ENCODE data around the gene SOCS2. TPM values are rescaled to one million over a fixed set of nuclear protein-coding genes. Genes with fewer than 3 reads are reported as not detected.
"Not testable (repeated sequence)": the region's sequence is repeated elsewhere in the genome, so short reads cannot be mapped to it uniquely, and the experiment has no call there.

The SOCS2 gene
- total RNA-seq, 1 experiment from 2014 or later = 31.9 TPM

DNA sequence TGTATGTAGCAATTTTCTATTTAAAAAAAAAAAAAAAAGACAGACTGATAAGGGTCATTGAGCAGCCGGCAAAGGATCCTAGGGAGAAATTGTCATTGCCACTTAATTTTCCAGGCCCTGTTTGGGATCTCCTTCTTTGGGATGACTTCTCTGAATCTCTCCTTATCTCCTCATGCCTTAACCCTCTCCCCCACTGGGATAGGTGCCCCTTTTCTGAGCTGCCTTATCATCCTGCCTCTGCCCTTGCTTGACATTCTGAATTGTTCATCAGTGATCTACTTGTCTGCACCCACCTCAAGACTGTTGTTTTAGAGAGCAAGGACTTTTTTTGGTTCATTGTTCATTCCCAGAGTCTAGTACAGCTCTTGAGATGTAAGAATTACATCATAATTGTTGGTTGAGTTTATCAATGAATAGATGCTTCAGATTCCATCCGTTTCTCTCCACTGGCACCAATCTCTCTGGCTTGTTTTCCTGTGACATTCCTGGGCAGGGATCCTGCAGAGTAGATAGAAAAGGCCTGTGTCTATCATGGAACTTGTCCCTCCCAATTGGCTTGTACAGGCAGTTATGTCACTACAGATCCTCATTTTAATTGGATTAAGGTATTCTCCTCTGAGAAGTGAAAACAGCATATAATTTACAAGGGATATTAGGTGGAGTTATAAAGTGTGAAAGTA is 42.6 kb downstream of the SOCS2 start:
- in situ Hi-C loops (cut with HindIII; ENCODE audit: low pct_unique_long_range_greater_than_20kb, low sequenced_read_pairs) = no loop called here
- no peak for DNase-seq (ENCODE audit: low read depth, low spot score)

DNA sequence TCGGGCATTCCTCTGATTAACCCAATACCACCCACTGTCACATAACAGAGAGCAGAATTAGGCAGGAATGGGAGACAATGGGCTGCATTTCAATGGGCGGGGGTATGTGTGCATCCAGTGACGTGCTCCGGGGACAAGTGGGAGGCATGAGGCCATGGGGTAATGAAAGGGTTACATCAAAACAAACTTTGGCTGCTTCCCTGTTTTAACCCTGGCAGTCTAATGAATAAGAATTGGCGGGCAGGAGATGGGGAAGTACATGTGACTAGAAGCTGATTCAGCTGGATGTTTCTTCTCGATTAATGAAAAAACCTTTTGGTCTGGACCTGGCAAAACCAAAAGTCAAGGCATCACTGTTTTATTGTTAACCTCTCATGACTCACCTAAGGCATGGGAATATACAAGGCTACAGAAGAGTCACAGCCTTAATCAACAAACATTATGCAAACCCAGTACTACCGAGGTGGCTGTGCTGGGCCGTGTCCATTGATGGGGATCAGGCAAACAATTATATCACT is 44.2 kb downstream of the SOCS2 start:
- DNase-seq (ENCODE audit: low read depth, low spot score) = no peak
- in situ Hi-C loops (cut with HindIII; ENCODE audit: low pct_unique_long_range_greater_than_20kb, low sequenced_read_pairs) = no loop called here

DNA sequence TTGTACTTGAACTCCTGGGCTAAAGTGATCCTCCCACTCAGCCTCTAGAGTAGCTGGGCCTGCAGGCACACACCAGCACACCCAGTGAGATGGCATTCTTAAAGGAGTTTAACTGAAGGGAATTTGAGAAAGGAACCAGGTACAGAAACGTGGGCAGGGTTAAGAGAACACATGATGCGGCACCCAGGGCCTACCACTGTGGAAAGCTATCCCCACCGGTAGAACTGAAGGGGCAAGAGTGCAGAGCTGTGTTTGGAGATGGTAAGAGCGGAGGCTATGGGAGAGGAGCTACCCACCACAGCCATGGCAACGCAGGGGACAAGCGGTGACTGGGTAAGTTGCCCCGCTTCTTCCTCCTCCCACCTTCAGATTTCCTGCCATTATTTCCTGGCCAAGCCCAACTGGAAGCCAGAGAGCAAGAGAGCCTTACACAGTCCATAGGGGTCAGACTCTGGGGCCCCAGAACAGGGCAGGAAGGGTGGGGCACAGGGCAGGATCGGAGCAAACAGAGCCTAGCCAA is 46.5 kb downstream of the SOCS2 start:
- in situ Hi-C loops (cut with HindIII; ENCODE audit: low pct_unique_long_range_greater_than_20kb, low sequenced_read_pairs) = no loop called here
- DNase-seq (ENCODE audit: low read depth, low spot score) = no peak

DNA sequence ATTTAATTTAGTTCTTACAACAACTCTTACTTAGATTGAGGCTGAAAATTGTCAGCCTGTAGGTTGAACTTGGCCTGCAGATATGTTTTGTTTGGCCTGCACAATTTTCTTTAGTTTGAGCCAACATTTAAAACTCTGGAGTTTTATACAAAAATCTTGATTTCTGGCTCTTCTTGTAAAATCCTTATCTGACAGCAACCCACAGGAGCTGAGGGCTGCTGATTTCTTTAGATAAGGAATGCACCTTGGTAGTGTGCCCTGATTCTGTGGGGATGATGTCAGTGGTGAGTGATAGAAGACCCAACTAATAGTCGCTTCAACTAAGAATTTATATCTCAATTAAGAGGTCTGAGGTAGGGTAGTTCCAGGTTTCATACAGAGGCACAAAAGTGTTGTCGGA is 49.5 kb downstream of the SOCS2 start:
- DNase-seq (ENCODE audit: low read depth, low spot score) = no peak
- in situ Hi-C loops (cut with HindIII; ENCODE audit: low pct_unique_long_range_greater_than_20kb, low sequenced_read_pairs) = no loop called here

DNA sequence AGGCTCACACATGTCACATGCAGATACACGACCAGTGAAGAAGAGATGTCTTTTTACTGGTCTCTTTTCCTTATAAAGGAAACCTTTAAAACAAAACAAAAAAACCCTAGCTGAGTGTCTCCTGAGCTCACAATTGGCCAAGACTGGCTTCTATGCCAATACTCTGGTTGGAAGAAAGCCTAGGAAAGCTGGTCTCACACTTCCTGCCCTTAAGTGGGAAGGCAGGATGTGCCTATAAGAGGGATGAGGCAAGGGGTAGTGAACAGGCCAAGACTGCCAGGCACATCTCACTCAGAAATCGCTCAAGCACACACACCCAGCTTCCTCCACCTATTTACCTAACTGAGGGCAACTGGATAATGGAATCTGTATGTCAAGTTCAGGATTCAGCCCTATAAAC is 50.0 kb downstream of the SOCS2 start:
- DNase-seq (ENCODE audit: low read depth, low spot score) = no peak
- in situ Hi-C loops (cut with HindIII; ENCODE audit: low pct_unique_long_range_greater_than_20kb, low sequenced_read_pairs) = no loop called here

DNA sequence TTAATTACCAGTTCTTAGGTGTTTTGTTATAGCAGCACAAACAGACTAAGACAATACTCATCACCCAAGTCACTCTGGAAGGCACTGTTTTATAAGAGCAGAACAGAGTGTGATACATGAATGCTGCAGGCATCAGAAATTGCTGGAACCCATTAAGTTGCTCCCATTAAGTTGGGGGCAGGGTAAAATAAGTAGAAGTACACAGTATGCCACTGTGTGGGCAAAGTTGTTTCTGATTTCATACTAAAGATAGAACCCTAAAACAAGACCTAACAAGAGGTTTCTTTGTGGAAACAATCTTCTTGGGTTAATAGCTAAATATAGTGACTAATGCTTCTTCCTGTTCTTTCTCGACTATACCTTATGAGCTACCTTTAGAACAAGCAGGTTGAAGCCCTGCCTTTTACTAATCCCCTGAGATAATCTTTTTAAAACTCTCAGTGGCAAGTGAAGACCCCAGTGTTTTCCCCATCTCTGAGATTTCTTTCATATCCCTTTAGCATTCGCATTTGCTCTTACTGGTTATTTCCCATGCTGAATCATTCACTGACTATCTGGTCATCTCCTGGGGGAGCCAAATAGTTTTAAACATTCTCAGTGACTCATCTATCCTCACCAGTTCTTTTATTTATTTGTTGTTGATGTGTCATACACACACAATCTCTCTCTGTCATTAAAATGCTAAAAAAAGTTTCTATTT is 52.3 kb downstream of the SOCS2 start:
- DNase-seq (ENCODE audit: low read depth, low spot score) = peak; percentile 77

DNA sequence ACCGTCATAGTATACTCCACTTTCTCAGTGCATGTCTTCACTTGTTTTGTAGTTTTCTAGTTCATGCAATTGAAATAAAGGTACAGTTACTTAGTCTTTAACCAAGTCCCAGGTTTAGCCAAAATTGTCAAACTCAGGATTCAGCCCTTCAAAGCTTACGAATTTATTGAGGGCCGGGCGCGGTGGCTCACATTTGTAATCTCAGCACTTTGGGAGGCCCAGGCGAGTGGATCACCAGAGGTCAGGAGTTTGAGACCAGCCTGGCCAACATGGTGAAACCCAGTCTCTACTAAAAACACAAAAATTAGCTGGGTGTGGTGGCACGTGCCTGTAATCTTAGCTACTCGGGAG is 52.8 kb downstream of the SOCS2 start:
- in situ Hi-C loops (cut with HindIII; ENCODE audit: low pct_unique_long_range_greater_than_20kb, low sequenced_read_pairs); DNase-seq (ENCODE audit: low read depth, low spot score): not testable (repeated sequence)

More for the DNA sequence above, 52.3 kb downstream of the SOCS2 start:
- in situ Hi-C loops (cut with HindIII; ENCODE audit: low pct_unique_long_range_greater_than_20kb, low sequenced_read_pairs) = no loop called here

DNA sequence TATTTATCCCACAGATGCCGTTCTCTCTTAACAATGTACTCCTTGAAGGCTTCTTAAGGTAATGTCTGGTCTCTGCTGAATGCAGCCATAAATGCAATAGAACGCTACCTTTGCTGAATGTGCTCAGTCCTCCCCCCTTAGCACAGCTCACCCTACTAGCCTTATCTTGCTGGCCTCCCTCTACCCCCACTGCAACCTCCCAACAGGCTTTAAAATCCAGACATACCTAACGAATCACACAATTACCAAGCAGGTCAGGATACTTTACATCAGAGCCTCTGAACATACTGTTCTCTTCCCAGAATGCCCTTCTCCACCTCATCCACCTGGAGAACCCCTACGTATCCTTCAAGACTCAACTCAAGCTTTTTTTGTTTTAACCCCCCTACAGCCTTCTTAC is 53.7 kb downstream of the SOCS2 start:
- in situ Hi-C loops (cut with HindIII; ENCODE audit: low pct_unique_long_range_greater_than_20kb, low sequenced_read_pairs) = no loop called here
- no peak for DNase-seq (ENCODE audit: low read depth, low spot score)

Other genes starting within 250 kb of the SOCS2 start
- gene NUDT4, start 194.8 kb upstream of the SOCS2 start, total RNA-seq (2014; rRNA removed; shearing (Covaris generic)) = 86.0 and 86.2 TPM in 2 replicates
- gene UBE2N, start 130.7 kb upstream of the SOCS2 start, total RNA-seq (2014; rRNA removed; shearing (Covaris generic)) = 213 and 249 TPM in 2 replicates
- 128 TPM in 2 replicates for gene MRPL42, start 105.2 kb upstream of the SOCS2 start, total RNA-seq (2014; rRNA removed; shearing (Covaris generic))
- 23.7 and 24.4 TPM in 2 replicates for gene CRADD, start 104.7 kb downstream of the SOCS2 start, total RNA-seq (2014; rRNA removed; shearing (Covaris generic))

Data from SK-MEL-5 (cell line).